ENCODE data around the gene PSME2.

DNA sequence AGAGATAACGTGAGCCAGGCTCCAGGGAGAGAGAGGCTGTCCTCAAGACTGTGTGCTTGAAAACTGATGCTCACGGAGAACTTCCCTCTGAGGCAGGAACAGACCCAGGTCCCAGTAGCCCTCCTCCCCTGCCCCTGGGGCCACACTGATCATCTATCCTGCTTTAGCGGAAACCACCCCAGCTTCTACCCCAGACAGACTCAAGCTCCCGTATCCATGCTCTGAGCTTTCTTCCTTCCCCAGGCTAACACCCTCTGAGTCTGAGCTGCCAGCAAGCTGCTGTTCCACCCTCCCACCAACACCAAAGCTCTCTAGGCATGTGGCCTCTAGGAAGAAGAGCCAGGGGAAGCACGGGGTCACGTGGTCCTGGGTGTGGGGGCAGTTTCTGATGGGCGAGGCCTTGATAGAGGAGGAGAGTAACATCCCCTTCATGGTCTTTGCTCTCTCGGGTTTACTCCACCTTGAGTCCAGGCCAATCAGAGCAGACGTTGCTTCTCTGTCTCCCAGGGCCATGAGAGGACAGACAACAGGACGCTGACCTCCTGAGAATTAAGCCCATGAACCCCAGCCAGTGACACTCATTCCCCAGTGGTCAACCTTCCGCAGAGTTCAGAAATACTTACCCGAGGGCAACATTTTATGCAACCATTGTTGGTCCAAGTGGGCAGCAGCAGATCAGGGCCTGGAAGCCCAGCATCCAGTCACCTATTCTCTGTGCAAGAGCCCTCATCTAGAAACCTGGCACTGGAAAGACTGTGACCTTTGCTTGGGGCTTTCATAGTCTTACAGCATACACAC, 50.9 kb downstream of the PSME2 start:
- TF ChIP-seq, protein P1, sequence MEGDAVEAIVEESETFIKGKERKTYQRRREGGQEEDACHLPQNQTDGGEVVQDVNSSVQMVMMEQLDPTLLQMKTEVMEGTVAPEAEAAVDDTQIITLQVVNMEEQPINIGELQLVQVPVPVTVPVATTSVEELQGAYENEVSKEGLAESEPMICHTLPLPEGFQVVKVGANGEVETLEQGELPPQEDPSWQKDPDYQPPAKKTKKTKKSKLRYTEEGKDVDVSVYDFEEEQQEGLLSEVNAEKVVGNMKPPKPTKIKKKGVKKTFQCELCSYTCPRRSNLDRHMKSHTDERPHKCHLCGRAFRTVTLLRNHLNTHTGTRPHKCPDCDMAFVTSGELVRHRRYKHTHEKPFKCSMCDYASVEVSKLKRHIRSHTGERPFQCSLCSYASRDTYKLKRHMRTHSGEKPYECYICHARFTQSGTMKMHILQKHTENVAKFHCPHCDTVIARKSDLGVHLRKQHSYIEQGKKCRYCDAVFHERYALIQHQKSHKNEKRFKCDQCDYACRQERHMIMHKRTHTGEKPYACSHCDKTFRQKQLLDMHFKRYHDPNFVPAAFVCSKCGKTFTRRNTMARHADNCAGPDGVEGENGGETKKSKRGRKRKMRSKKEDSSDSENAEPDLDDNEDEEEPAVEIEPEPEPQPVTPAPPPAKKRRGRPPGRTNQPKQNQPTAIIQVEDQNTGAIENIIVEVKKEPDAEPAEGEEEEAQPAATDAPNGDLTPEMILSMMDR (IDR thresholded peaks at IDR 0.05): no peak
- TF ChIP-seq POLR2AphosphoS5 (IDR thresholded peaks at IDR 0.05; ENCODE audit: low read depth, low read length): no peak
- no peak for TF ChIP-seq TCF7L2 (IDR thresholded peaks at IDR 0.05; ENCODE audit: low read depth, low read length)
- TF ChIP-seq, protein P2, sequence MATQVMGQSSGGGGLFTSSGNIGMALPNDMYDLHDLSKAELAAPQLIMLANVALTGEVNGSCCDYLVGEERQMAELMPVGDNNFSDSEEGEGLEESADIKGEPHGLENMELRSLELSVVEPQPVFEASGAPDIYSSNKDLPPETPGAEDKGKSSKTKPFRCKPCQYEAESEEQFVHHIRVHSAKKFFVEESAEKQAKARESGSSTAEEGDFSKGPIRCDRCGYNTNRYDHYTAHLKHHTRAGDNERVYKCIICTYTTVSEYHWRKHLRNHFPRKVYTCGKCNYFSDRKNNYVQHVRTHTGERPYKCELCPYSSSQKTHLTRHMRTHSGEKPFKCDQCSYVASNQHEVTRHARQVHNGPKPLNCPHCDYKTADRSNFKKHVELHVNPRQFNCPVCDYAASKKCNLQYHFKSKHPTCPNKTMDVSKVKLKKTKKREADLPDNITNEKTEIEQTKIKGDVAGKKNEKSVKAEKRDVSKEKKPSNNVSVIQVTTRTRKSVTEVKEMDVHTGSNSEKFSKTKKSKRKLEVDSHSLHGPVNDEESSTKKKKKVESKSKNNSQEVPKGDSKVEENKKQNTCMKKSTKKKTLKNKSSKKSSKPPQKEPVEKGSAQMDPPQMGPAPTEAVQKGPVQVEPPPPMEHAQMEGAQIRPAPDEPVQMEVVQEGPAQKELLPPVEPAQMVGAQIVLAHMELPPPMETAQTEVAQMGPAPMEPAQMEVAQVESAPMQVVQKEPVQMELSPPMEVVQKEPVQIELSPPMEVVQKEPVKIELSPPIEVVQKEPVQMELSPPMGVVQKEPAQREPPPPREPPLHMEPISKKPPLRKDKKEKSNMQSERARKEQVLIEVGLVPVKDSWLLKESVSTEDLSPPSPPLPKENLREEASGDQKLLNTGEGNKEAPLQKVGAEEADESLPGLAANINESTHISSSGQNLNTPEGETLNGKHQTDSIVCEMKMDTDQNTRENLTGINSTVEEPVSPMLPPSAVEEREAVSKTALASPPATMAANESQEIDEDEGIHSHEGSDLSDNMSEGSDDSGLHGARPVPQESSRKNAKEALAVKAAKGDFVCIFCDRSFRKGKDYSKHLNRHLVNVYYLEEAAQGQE (IDR thresholded peaks at IDR 0.05; ENCODE audit: insufficient read depth in 1 of 2, low read depth in 2 of 2, low read length in 1 of 2): no peak
- TF ChIP-seq SIN3A (IDR thresholded peaks at IDR 0.05; ENCODE audit: borderline replicate concordance, insufficient read depth, low read depth, low read length): no peak
